CD4-positive, alpha-beta T cell treated with Interleukin-21 for 1 hour (primary cell): ENCODE results near the gene MYO1A.

Experiments
- DNase-seq: peaks from one replicate; pipeline ENCODE4 v3.0.0-alpha.2; 2020

Gene MYO1A

GRCh38 chr12:57049890-57050289 lies at the start of gene MYO1A:
TSS of gene MYO1A (minus strand) at chr12:57050129. CDS start at chr12:57048323, 1,806 bp downstream.
- no peak for DNase-seq

GRCh38 chr12:57099047-57099714 lies 49.3 kb upstream of the MYO1A start:
- DNase-seq: no peak

- DNase-seq: no peak
These were observed 48.6 kb upstream of the MYO1A start for GRCh38 chr12:57098546-57098945.

- no peak for DNase-seq
These were observed 47.6 kb upstream of the MYO1A start for GRCh38 chr12:57097554-57097835.

GRCh38 chr12:57096748-57097553 lies 47.0 kb upstream of the MYO1A start:
- no peak for DNase-seq

GRCh38 chr12:57096099-57096572 lies 46.2 kb upstream of the MYO1A start:
- DNase-seq: no peak

GRCh38 chr12:57095440-57095839 lies 45.5 kb upstream of the MYO1A start:
- DNase-seq: no peak

GRCh38 chr12:57094208-57095160 lies 44.6 kb upstream of the MYO1A start:
- no peak for DNase-seq

GRCh38 chr12:57093415-57094207 lies 43.7 kb upstream of the MYO1A start:
- peak; percentile 69 for DNase-seq

GRCh38 chr12:57092876-57093414 lies 43.0 kb upstream of the MYO1A start:
- DNase-seq: no peak

- DNase-seq: no peak
These were observed 42.6 kb upstream of the MYO1A start for GRCh38 chr12:57092529-57092862.

- no peak for DNase-seq
These were observed 42.0 kb upstream of the MYO1A start for GRCh38 chr12:57091638-57092528.

- DNase-seq: no peak
These were observed 41.2 kb upstream of the MYO1A start for GRCh38 chr12:57090924-57091637.

GRCh38 chr12:57090490-57090889 lies 40.6 kb upstream of the MYO1A start:
- DNase-seq: no peak

- DNase-seq: peak; percentile 45
These were observed 39.6 kb upstream of the MYO1A start for GRCh38 chr12:57089271-57090245.

GRCh38 chr12:57088354-57089270 lies 38.7 kb upstream of the MYO1A start, which contains the start of gene NAB2:
TSS of gene NAB2 (plus strand) at chr12:57089114. CDS start at chr12:57089272, 158 bp downstream.
- DNase-seq: peak; percentile 95

GRCh38 chr12:57087691-57088353 lies 37.9 kb upstream of the MYO1A start:
- peak; percentile 81 for DNase-seq
